Astrocyte of the spinal cord (primary cell): ENCODE results near the gene INSYN2B.
"Not testable (repeated sequence)": the region's sequence is repeated elsewhere in the genome, so short reads cannot be mapped to it uniquely, and the experiment has no call there.

ENCODE experiments used
- DNase-seq: peaks from one replicate; pipeline ENCODE4 v3.0.0; 2011; ENCODE audit warnings: low read depth, low spot score
- H3K4me3 ChIP-seq: 2 replicates; pipeline ENCODE4 v1.5.1; 2011; ENCODE audit warnings: low read depth, mild to moderate bottlenecking, low read length, moderate library complexity
- CTCF ChIP-seq: IDR thresholded peaks from 2 replicates; pipeline ENCODE4 v1.5.1; 2012; ENCODE audit warnings: low read depth, mild to moderate bottlenecking, low read length, inconsistent platforms
- in situ Hi-C: cut with HindIII; loops from 2 replicates; pipeline ENCODE4 v1.10.0; 2017; ENCODE audit warnings: low sequenced_read_pairs

Gene INSYN2B

GRCh38 chr5:169836835-169837536 is 143.3 kb downstream of the INSYN2B start:
- TF ChIP-seq CTCF, result no peak
- H3K4me3 ChIP-seq, result no peak overlapping the region
- in situ Hi-C loops, result no loop called here
- no peak for DNase-seq

DNA sequence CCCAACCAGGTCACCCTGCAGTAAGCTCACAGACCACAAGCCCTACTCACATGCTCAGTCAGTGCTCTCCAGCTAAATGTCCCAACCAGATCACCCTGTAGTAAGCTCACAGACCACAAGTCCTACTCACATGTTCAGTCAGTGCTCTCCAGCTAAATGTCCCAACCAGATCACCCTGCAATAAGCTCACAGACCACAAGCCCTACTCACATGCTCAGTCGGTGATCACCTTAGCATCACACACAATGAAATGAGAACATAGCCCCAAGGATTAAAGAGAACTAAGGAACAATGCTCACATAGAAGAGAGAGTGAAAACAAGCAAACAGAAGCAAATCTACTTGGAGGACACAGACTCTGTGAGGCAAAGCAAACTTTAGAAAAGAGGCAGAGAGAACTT is 145.8 kb downstream of the INSYN2B start:
- in situ Hi-C loops, H3K4me3 ChIP-seq, DNase-seq: not testable (repeated sequence)

DNA sequence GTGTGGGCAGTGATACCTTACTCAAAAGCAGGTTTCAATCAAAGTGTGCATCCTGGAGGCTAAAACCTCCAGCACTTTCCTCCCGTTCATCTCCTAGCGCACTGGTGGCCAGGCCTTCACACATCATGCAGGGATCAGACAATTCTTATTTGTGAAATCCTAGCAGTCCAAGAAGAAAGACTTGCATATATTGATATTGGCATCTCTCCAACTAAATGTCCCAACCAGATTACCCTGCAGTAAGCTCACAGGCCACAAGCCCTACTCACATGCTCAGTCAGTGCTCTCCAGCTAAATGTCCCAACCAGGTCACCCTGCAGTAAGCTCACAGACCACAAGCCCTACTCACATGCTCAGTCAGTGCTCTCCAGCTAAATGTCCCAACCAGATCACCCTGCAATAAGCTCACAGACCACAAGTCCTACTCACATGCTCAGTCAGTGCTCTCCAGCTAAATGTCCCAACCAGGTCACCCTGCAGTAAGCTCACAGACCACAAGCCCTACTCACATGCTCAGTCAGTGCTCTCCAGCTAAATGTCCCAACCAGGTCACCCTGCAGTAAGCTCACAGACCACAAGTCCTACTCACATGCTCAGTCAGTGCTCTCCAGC is 146.5 kb downstream of the INSYN2B start:
- H3K4me3 ChIP-seq, in situ Hi-C loops: not testable (repeated sequence)
- peak; percentile 63 for DNase-seq

DNA sequence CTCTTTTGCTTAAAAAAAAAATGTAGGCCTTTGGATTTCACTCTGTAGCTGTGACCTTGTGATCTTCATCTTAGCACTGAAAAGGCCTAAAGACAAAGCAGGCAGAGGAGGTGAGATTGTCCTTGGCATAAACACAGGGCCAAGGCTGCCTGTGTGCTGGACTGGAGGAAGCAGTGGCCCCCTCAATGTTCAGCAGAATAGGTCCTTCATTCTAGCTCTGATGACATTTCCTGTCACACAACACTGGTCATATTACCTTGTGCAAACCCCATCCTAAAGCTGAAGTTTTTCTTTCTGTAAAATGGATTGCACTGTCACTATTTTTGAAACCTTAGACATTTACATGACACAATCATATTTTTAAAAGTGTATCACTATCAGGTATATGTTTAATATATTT is 147.4 kb downstream of the INSYN2B start:
- no peak for TF ChIP-seq CTCF
- DNase-seq, result no peak
- in situ Hi-C loops, result no loop called here
- H3K4me3 ChIP-seq, result no peak overlapping the region

GRCh38 chr5:169832304-169832703 is 148.0 kb downstream of the INSYN2B start:
- DNase-seq, result no peak
- H3K4me3 ChIP-seq, result no peak overlapping the region
- in situ Hi-C loops, result no loop called here
- no peak for TF ChIP-seq CTCF

DNA sequence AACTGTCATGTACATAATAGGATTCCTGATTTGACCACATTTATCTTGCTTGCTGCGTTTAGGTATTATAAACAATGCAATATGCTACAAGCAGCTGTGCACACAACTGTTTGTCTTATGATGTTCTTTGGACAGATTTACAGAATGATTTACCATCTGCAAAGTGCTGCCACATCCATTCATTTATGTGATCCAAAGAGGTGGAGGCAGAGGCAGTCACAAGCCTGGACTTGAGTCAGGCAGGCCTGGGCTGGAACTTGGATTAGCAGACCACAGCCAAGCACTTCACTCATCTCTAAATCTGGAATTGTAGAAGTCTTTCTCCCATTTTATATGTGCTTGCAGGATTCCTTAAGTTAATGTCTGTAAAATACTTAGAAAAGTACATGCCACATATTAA is 149.0 kb downstream of the INSYN2B start:
- no peak for DNase-seq
- TF ChIP-seq CTCF, result no peak
- in situ Hi-C loops, result no loop called here
- no peak overlapping the region for H3K4me3 ChIP-seq

GRCh38 chr5:169828385-169828784 is 151.9 kb downstream of the INSYN2B start:
- no peak for TF ChIP-seq CTCF
- in situ Hi-C loops, result no loop called here
- no peak overlapping the region for H3K4me3 ChIP-seq
- DNase-seq, result peak; percentile 19

DNA sequence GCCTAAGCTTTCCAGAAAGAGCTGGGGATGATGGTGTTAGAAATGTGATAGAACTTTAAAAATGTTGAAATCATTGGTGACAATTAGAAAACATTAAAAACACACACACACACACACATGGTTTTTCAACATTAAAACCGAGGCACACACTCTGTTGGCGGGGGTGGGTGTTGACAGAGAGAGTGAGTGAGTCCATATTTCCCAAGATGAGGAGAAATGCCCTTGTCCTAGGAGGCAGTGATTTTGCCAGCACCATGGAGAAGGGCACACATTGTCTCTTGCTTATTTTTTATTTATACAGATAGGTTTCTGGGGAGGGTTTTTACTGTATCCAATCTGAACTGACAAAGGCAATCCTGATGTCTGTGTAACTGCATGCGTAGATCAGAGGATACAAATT is 152.5 kb downstream of the INSYN2B start:
- in situ Hi-C loops, result no loop called here
- no peak overlapping the region for H3K4me3 ChIP-seq
- no peak for TF ChIP-seq CTCF
- DNase-seq, result no peak
